ENCODE results near the gene SPAG6.

DNA sequence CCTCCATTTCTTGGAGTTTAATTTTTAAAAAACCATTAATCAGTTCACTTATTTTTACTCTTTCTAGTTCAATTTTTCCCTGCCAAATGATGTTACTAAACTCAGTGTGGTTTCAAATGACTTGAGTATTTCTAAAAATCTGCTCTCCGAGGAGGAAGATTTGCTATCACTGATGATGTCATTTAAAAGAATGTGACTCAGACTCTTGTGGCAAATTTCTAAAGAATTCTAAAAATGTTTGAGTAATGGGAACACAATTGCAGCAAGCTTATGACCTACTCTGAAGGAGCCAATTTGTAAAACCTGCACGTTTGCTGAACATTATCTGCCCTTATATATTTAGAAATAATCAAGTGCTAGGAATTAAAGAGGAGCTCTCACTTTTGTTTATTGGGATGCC, 88.6 kb downstream of the SPAG6 start:
- TF ChIP-seq, protein P1, sequence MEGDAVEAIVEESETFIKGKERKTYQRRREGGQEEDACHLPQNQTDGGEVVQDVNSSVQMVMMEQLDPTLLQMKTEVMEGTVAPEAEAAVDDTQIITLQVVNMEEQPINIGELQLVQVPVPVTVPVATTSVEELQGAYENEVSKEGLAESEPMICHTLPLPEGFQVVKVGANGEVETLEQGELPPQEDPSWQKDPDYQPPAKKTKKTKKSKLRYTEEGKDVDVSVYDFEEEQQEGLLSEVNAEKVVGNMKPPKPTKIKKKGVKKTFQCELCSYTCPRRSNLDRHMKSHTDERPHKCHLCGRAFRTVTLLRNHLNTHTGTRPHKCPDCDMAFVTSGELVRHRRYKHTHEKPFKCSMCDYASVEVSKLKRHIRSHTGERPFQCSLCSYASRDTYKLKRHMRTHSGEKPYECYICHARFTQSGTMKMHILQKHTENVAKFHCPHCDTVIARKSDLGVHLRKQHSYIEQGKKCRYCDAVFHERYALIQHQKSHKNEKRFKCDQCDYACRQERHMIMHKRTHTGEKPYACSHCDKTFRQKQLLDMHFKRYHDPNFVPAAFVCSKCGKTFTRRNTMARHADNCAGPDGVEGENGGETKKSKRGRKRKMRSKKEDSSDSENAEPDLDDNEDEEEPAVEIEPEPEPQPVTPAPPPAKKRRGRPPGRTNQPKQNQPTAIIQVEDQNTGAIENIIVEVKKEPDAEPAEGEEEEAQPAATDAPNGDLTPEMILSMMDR (IDR thresholded peaks at IDR 0.05; ENCODE audit: low read length) = no peak
- TF ChIP-seq EZH2 (optimal IDR thresholded peaks at IDR 0.05; ENCODE audit: low read depth, low read length) (no peak), EZH2phosphoT487 (IDR thresholded peaks at IDR 0.05; ENCODE audit: low read length) (no peak)
